Measurements from ENCODE around the gene SSC5D.

DNA sequence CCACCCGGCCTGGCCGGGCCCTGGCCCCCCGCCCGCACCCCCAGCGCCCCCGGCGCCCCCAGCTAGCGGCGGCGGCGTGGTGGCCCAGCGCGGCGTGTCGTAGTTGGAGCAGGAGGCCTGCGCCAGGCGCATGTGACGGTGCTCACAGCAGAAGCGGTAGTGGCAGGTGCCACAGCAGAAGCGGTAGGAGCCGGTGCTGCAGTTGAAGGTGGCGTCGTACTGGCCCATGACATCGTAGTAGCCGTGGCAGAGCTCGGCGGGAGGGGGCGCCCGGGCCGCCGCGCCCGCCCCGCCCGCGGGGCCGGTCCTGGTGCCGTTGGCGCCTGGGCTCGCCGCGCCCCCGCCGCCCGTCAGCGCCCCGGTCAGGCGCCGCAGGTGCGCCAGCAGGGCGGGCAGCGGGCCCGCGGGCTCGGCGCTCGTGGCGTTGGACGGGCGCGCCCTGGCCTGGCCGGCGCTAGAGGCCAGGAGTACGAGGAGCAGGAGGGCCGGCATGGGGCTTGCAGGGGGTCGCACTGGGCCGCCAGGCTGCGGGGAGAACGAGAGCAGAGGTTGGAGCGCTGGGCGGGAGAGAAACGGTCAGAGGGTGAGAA lies 45.8 kb upstream of the SSC5D start:
- TF ChIP-seq, protein P1, sequence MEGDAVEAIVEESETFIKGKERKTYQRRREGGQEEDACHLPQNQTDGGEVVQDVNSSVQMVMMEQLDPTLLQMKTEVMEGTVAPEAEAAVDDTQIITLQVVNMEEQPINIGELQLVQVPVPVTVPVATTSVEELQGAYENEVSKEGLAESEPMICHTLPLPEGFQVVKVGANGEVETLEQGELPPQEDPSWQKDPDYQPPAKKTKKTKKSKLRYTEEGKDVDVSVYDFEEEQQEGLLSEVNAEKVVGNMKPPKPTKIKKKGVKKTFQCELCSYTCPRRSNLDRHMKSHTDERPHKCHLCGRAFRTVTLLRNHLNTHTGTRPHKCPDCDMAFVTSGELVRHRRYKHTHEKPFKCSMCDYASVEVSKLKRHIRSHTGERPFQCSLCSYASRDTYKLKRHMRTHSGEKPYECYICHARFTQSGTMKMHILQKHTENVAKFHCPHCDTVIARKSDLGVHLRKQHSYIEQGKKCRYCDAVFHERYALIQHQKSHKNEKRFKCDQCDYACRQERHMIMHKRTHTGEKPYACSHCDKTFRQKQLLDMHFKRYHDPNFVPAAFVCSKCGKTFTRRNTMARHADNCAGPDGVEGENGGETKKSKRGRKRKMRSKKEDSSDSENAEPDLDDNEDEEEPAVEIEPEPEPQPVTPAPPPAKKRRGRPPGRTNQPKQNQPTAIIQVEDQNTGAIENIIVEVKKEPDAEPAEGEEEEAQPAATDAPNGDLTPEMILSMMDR (IDR thresholded peaks at IDR 0.05): no peak
- no peak for TF ChIP-seq POLR2A (IDR thresholded peaks at IDR 0.05)

Measured in thyroid gland (tissue), 4 donors.